ENCODE measurements around the gene EDNRB. TPM values are rescaled to one million over a fixed set of nuclear protein-coding genes. Genes with fewer than 3 reads are reported as not detected.

The EDNRB gene
- total RNA-seq (2022) (19.2 and 21.7 TPM in 2 replicates), Bru-seq, nascent RNA (percentile 83 among the genes with signal in this experiment), BruChase-seq, experiment 1, labeled RNA remaining after a 2-hour chase (percentile 91 among the genes with signal in this experiment), BruChase-seq, experiment 2, labeled RNA remaining after a 6-hour chase (percentile 85 among the genes with signal in this experiment)
- long read RNA-seq, full-length matches to known transcripts = 23 of 57 reads
- long read RNA-seq, partial matches to known transcripts = 1 of 57 reads
- long read RNA-seq, other reads (novel, unspliced or antisense) = 33 of 57 reads

DNA sequence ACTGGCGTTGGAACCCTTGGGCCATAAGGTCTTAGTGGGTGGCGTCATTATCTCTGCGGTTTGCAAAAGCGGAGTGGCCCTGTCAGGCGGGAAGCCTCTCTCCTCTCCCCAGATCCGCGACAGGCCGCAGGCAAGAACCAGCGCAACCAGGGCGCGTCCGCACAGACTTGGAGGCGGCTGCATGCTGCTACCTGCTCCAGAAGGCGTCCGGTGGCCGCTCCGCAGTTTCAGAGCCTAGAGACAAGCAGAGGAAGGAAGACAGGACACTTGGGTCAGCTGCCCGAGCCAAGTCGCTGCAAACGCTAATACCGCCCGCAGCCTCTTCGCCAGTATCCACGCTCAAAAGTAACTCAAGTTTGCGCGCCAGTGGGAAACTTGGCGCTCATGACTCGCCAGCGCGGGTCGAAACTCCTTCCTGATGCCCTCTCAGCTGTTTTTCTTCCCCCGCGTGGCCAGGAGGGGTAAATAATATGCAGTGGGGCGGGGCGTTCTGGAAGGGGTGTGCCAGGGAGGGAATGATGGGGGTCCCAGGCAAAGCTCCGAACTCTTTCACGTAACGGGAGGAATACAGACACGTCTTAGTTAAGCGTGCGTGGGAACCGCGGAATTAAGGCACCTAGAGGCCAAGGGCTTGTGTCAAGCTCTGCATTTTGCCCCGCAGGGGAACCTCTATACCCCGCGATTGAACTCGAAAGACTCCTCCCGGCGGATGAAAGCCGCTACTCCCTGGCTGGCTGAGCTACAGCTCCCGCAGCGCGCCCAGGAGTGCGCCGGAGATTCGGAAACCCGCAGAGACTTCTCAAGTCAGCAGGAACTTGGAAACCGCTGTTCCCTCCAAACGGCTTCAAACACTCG lies at the start of gene EDNRB:
Gene EDNRB, minus strand, starts transcription at position 441 of the 855 bp plus-strand sequence. Its CDS starts 258 bp downstream, at position 183.
- no TSS peak for BruUV-seq (replicated peaks)
- H3K27me3 ChIP-seq (replicated peaks; ENCODE audit: control insufficient read depth, insufficient read depth, low read length) = no peaks in the 10 kb centered on the region
- Mint-ChIP-seq H3K27me3 (ENCODE audit: insufficient read depth, unreplicated experiment) (no peaks in the 10 kb centered on the region), H3K4me1 (ENCODE audit: low read depth, unreplicated experiment) (no peaks in the 10 kb centered on the region), H3K4me3 (ENCODE audit: unreplicated experiment) (no peak within 1 kb of the TSS), H3K36me3 (ENCODE audit: insufficient read depth, unreplicated experiment) (peaks cover 22% of the 10 kb centered on the region), H3K9me3 (ENCODE audit: unreplicated experiment) (no peaks in the 10 kb centered on the region), H3K27ac (ENCODE audit: unreplicated experiment) (no peak within 1 kb of the TSS)
- intact Hi-C loops (cut with micrococcal nuclease; ENCODE audit: unreplicated experiment) = no loop called here
- no peaks in the 10 kb centered on the region for H3K9me3 ChIP-seq
- ChIA-PET POLR2A (no interaction called here), CTCF (no interaction called here)
- no peak for DNase-seq
- TF ChIP-seq, protein P1, sequence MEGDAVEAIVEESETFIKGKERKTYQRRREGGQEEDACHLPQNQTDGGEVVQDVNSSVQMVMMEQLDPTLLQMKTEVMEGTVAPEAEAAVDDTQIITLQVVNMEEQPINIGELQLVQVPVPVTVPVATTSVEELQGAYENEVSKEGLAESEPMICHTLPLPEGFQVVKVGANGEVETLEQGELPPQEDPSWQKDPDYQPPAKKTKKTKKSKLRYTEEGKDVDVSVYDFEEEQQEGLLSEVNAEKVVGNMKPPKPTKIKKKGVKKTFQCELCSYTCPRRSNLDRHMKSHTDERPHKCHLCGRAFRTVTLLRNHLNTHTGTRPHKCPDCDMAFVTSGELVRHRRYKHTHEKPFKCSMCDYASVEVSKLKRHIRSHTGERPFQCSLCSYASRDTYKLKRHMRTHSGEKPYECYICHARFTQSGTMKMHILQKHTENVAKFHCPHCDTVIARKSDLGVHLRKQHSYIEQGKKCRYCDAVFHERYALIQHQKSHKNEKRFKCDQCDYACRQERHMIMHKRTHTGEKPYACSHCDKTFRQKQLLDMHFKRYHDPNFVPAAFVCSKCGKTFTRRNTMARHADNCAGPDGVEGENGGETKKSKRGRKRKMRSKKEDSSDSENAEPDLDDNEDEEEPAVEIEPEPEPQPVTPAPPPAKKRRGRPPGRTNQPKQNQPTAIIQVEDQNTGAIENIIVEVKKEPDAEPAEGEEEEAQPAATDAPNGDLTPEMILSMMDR (IDR thresholded peaks at IDR 0.05; ENCODE audit: insufficient read depth in 1 of 2, low read depth in 1 of 2, low read length in 1 of 2, severe bottlenecking in 1 of 2, unreplicated experiment in 1 of 2) = no peak
- no peak within 1 kb of the TSS for H3K4me3 ChIP-seq (ENCODE audit: low read depth, low read length)
- no peaks in the 10 kb centered on the region for H3K36me3 ChIP-seq (ENCODE audit: control insufficient read depth, insufficient read depth, low read length)
- no peaks in the 10 kb centered on the region for H3K4me1 ChIP-seq

DNA sequence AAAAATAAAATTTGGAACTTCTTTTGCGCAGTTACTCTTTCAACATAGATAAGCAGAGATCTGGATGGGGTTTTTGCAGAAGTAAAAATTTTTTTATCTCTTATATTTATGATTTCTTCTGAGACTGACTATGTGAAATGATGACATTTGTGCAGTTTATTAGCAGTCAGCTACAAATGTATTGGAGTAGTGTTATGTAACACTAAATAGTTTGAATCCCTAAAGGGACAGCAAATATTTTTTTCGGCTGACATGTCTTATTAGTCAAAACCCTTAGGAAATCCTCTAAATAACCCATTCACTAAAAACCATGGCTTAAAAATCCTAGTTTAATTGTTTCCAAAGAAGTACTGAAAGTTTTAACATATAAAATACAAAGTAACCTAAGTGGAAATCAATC lies 48.0 kb upstream of the EDNRB start:
- CTCF ChIA-PET = no interaction called here
- Histone ChIP-seq H3K4me3 (ENCODE audit: low read depth, low read length) (no peak overlapping the region), H3K36me3 (ENCODE audit: control insufficient read depth, insufficient read depth, low read length) (no peaks in the 10 kb centered on the region), H3K27me3 (replicated peaks; ENCODE audit: control insufficient read depth, insufficient read depth, low read length) (no peaks in the 10 kb centered on the region), H3K9me3 (peaks cover 10% of the 10 kb centered on the region), H3K4me1 (no peaks in the 10 kb centered on the region; the same call in 1 of the 2 replicates)
- H3K27ac Mint-ChIP-seq (ENCODE audit: unreplicated experiment) = no peak overlapping the region
- H3K27me3 Mint-ChIP-seq (ENCODE audit: insufficient read depth, unreplicated experiment) = no peaks in the 10 kb centered on the region
- POLR2A ChIA-PET = no interaction called here
- intact Hi-C loops (cut with micrococcal nuclease; ENCODE audit: unreplicated experiment) = no loop called here
- TF ChIP-seq, protein P1 (IDR thresholded peaks at IDR 0.05; ENCODE audit: insufficient read depth in 1 of 2, low read depth in 1 of 2, low read length in 1 of 2, severe bottlenecking in 1 of 2, unreplicated experiment in 1 of 2) = no peak
- H3K4me1 Mint-ChIP-seq (ENCODE audit: low read depth, unreplicated experiment) = peaks cover 7% of the 10 kb centered on the region
- H3K4me3 Mint-ChIP-seq (ENCODE audit: unreplicated experiment) = no peak overlapping the region
- H3K9me3 Mint-ChIP-seq (ENCODE audit: unreplicated experiment) = peaks cover 10% of the 10 kb centered on the region
- H3K36me3 Mint-ChIP-seq (ENCODE audit: insufficient read depth, unreplicated experiment) = peaks cover 11% of the 10 kb centered on the region
- no TSS peak for BruUV-seq (replicated peaks)
- no peak for DNase-seq

DNA sequence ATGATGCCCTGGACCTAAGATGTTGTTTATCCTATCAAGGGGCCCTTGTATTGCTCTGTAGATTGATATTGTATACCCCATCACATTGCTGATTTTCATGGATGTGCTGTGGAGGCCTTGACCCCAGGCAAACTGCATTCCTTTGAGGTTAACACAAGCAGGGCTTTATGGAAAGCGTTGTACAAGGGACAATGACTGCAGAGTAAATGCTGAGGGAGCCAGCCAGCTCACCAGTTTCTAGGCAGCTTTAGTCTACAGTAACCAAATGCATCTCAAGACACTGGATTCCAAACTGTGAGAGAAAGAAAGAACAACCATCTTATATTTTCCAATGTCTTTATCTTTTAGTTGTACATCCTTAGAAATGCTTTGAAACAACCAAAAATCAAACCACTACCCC lies 34.1 kb upstream of the EDNRB start:
- H3K27ac Mint-ChIP-seq (ENCODE audit: unreplicated experiment) = no peak overlapping the region
- POLR2A ChIA-PET = no interaction called here

More for the DNA sequence above, 34.1 kb upstream of the EDNRB start:
- Mint-ChIP-seq H3K4me1 (ENCODE audit: low read depth, unreplicated experiment) (peaks cover 21% of the 10 kb centered on the region), H3K27me3 (ENCODE audit: insufficient read depth, unreplicated experiment) (no peaks in the 10 kb centered on the region), H3K9me3 (ENCODE audit: unreplicated experiment) (peaks cover 10% of the 10 kb centered on the region), H3K36me3 (ENCODE audit: insufficient read depth, unreplicated experiment) (peaks cover 2% of the 10 kb centered on the region), H3K4me3 (ENCODE audit: unreplicated experiment) (no peak overlapping the region)
- H3K36me3 ChIP-seq (ENCODE audit: control insufficient read depth, insufficient read depth, low read length) = no peaks in the 10 kb centered on the region
- BruUV-seq (replicated peaks) = no TSS peak
- DNase-seq = peak in 1 of 2 experiments; percentile 4
- peaks cover 5% of the 10 kb centered on the region; the same call in 1 of the 2 replicates for H3K9me3 ChIP-seq
- no peak overlapping the region for H3K4me3 ChIP-seq (ENCODE audit: low read depth, low read length)
- intact Hi-C loops (cut with micrococcal nuclease; ENCODE audit: unreplicated experiment) = loop anchor here (2.0 kb wide), 1 partner anchor 22 kb away; no protein-coding TSS in a partner anchor
- H3K27me3 ChIP-seq (replicated peaks; ENCODE audit: control insufficient read depth, insufficient read depth, low read length) = no peaks in the 10 kb centered on the region
- TF ChIP-seq, protein P1 (IDR thresholded peaks at IDR 0.05; ENCODE audit: insufficient read depth in 1 of 2, low read depth in 1 of 2, low read length in 1 of 2, severe bottlenecking in 1 of 2, unreplicated experiment in 1 of 2) = no peak
- peaks cover 14% of the 10 kb centered on the region for H3K4me1 ChIP-seq
- CTCF ChIA-PET = no interaction called here

All from Caco-2 (cell line).